Stomach (tissue), 4 donors: ENCODE results near the gene LONP1.

Source experiments
- CTCF ChIP-seq, 7 experiments: fragments of 450-650 bp in 4 of 7; fragments of 200-600 bp in 3 of 7; sonication (generic) in 3 of 7; IDR thresholded peaks; one replicate each; pipeline ENCODE4 v1.5.1; 2016 to 2019; ENCODE audit warnings: antibody characterized with exemption in 7 of 7, control low read depth in 2 of 7, mild to moderate bottlenecking in 1 of 7
- EP300 ChIP-seq: sonication (generic); formaldehyde crosslinking; IDR thresholded peaks from one replicate; pipeline ENCODE4 v1.6.1; 2017; ENCODE audit warnings: antibody characterized with exemption
- POLR2A ChIP-seq, 4 donors: fragments of 450-650 bp; IDR thresholded peaks; one replicate each; pipeline ENCODE4 v1.6.1; 2016; ENCODE audit warnings: antibody characterized with exemption in 4 of 4, control low read depth in 2 of 4, mild to moderate bottlenecking in 1 of 4, moderate library complexity in 1 of 4
- POLR2AphosphoS5 ChIP-seq, 3 donors: sonication (generic); formaldehyde crosslinking; IDR thresholded peaks; one replicate each; pipeline ENCODE4 v1.6.1; 2016; ENCODE audit warnings: antibody characterized with exemption in 3 of 3

- TF ChIP-seq EP300 (no peak), POLR2AphosphoS5 (IDR thresholded peaks at IDR 0.05) (no peak), POLR2A (IDR thresholded peaks at IDR 0.05) (no peak), CTCF (IDR thresholded peaks at IDR 0.05) (no peak)
Observed at GRCh38 chr19:5711713-5712161, 8.2 kb downstream of the LONP1 start.
